ENCODE results near the gene IGHMBP2.

The IGHMBP2 gene

DNA sequence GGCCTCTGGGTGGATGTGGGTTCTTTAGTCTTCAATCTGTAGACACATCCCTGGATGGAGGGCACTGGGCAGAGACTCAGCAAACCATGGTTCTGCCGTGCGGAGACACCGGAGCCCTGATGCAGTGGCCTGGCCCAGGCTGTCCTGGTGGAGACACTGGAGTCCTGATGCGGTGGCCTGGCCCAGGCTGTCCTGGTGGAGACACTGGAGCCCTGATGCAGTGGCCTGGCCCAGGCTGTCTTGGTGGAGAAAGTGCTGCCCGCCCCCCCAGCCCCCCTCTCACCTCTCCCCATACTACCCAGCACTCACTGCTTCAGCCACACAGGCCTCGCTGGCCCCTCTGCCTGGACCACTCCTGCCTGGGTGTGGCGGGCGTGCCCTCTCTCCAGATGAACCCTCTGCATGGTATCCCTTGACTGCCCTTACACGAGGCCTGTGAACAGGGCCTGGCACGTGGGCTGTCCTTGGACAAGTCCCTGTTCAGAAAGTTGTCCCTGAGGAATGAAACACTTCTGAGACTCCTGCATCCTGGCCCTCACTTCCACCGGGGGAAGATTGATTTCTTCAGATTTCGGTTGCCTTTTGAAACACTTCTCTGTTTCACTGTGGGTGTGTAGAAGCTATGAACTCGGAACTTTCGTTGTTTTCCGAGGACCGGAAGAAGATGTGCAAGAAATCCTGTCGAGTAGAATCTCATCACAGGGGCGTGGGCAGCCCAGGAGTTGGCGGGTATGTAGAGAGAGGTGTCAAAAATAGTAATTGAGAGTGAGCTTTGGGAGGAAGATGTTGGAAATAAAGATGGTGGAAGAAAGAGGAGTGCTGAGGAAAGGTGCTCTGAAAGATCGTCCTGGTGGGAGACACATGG, 26.2 kb downstream of the IGHMBP2 start:
- no peak for DNase-seq (ENCODE audit: low spot score)
- TF ChIP-seq, protein P1, sequence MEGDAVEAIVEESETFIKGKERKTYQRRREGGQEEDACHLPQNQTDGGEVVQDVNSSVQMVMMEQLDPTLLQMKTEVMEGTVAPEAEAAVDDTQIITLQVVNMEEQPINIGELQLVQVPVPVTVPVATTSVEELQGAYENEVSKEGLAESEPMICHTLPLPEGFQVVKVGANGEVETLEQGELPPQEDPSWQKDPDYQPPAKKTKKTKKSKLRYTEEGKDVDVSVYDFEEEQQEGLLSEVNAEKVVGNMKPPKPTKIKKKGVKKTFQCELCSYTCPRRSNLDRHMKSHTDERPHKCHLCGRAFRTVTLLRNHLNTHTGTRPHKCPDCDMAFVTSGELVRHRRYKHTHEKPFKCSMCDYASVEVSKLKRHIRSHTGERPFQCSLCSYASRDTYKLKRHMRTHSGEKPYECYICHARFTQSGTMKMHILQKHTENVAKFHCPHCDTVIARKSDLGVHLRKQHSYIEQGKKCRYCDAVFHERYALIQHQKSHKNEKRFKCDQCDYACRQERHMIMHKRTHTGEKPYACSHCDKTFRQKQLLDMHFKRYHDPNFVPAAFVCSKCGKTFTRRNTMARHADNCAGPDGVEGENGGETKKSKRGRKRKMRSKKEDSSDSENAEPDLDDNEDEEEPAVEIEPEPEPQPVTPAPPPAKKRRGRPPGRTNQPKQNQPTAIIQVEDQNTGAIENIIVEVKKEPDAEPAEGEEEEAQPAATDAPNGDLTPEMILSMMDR (IDR thresholded peaks at IDR 0.05; ENCODE audit: extremely low read depth, missing control alignments): no peak

DNA sequence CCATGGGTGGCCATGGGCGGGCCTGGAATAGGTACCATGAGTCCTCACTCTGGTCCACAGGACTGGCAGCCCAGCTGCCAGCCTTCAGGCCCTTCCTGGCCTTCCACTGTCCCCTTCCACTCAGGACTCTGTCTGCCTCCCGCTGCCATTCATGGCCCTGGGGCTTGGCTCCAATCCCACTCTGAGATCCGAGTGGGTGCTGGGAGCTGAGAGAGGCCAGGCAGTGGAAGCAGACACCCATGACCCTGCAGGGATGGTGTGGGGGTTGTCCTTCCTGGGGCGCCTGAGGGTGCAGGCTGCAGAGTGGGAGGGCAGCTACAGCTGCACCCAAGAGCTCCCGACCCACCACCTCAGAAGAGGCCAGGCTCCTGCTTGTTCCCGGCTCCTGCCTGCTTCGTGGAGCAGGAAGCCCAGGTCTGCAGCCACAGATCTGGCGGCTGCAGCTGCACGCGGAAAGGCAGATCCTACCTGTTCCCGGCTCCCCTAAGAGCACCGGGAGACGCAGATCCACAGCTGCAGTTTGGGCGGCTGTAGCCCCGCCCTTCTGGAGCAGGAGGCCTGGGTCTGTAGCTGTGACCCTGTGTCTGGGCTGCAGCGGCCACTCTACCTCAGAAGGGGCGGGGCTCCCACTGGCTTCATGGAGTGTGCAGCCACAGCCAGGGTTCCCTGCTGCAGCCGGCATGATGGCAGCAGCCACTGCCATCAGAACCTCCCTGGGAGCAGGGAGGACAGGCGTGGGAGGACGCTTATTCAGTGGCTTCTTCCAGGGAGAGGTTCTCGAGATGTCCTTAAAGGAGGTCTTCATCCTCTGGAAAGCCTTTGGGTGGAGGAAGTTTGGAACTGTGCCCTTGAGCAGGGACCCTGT, 27.5 kb downstream of the IGHMBP2 start:
- DNase-seq (ENCODE audit: low spot score): no peak
- TF ChIP-seq, protein P1 (IDR thresholded peaks at IDR 0.05; ENCODE audit: extremely low read depth, missing control alignments): no peak

DNA sequence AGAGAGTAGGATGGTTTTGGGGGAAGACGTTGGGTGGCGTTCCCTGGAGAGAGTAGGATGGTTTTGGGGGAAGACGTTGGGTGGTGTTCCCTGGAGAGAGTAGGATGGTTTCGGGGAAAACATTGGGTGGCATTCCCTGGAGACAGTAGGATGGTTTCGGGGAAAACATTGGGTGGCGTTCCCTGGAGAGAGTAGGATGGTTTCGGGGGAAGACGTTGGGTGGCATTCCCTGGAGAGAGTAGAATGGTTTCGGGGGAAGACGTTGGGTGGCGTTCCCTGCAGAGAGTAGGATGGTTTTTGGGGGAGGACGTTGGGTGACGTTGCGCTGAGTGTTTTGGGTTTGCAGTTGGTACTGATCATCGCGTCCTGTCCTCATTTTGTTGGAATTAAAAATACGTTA, 28.2 kb downstream of the IGHMBP2 start:
- TF ChIP-seq, protein P1 (IDR thresholded peaks at IDR 0.05; ENCODE audit: extremely low read depth, missing control alignments): no peak
- DNase-seq (ENCODE audit: low spot score): no peak

- TF ChIP-seq, protein P1 (IDR thresholded peaks at IDR 0.05; ENCODE audit: extremely low read depth, missing control alignments): no peak
- DNase-seq (ENCODE audit: low spot score): no peak
Observed at GRCh38 chr11:68932358-68932757, 28.7 kb downstream of the IGHMBP2 start.

GRCh38 chr11:68932933-68933577, 29.4 kb downstream of the IGHMBP2 start:
- no peak for DNase-seq (ENCODE audit: low spot score)
- TF ChIP-seq, protein P1 (IDR thresholded peaks at IDR 0.05; ENCODE audit: extremely low read depth, missing control alignments): no peak

DNA sequence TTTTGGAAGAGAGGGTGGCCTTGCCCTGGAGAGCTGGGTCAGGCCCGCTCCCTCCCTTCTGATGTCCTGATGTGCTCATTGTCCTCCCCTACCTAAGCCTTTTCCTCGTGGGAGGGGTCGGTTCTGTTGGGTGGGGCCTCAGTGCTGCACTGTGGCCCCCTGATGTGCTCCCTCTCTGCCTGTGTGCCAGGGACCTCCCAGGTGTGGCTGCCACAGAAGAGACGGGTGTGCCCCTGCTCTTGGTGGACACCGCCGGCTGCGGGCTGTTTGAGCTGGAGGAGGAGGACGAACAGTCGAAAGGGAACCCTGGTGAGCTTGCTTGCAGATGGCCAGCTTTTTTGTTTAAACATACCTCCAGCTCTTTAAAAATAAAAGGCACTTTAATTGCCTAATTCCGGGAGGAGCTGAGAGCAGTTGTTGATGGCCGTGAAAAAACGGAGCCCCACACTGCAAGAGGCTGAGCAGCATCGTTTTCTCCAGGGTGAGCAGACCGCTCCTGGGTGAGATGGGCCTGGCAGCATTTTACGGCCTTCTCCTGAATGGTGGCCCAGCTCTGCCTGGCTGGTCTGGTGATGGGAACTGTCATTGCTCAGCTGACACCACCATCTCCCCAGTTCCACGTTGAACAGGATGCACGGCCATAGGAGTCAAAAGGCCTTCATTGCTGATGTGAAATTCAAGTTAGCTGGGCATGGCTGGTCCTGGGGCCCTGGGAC, 30.1 kb downstream of the IGHMBP2 start:
- no peak for DNase-seq (ENCODE audit: low spot score)
- TF ChIP-seq, protein P1 (IDR thresholded peaks at IDR 0.05; ENCODE audit: extremely low read depth, missing control alignments): no peak

Data from GM20000 (cell line).